B cell (primary cell): ENCODE data around the gene BRI3.

Experiments
- CTCF ChIP-seq: fragments of 200-600 bp; IDR thresholded peaks from one replicate; pipeline ENCODE4 v1.8.0; 2022; ENCODE audit warnings: antibody characterized with exemption, mild to moderate bottlenecking
- EZH2 ChIP-seq: IDR thresholded peaks from 2 replicates; pipeline ENCODE4 v1.6.1; 2012; ENCODE audit warnings: borderline replicate concordance, low read depth, mild to moderate bottlenecking, moderate library complexity, low read length; ENCODE audit not compliant: insufficient read depth, poor library complexity, severe bottlenecking

GRCh38 chr7:98284335-98285036 is 3.0 kb downstream of the BRI3 start:
- TF ChIP-seq CTCF (no peak), EZH2 (no peak)
